ENCODE results near the gene CABP4. TPM values are rescaled to one million over a fixed set of nuclear protein-coding genes. Genes with fewer than 3 reads are reported as not detected.

Gene CABP4
- total and polyA plus RNA-seq, 2 donors (not counting 1 experiment from before 2014, with no cell fraction given) = 3.2 to 5.2 TPM

DNA sequence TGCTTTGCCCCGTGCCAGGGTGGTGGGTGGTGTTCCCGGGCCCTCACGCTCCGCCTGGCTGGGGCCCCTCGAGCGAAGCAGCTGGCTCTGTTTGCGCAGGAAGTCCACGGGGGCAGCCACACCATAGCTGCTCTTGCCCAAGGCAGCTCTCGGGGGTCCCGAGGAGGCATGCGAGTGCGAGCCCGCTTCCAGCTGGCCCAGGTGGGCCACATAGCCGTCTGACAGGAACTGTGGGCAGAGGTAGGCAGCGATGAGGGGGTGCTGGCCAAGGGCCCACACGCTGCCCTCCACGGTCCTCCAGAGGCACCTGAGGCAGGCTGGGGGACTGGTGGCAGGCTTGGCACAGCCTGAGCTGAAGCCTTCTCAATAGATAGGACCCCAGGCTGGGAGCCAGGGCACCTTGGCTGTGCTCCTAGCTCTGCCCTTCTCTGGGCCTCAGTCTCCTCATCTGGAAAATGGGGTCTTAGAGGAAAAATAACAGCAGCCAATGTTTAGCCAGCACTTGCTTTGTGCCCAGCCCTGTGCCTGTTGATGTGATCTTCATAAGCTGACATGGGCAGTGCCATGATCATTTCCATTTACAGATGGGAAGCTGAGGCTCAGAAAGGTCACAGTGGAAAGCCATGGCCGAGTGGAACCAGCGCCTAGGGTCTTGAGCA is 37.0 kb downstream of the CABP4 start:
- Mint-ChIP-seq H3K4me3 (no peak overlapping the region), H3K27me3 (no peaks in the 10 kb centered on the region), H3K9me3 (ENCODE audit: insufficient read depth) (no peaks in the 10 kb centered on the region), H3K27ac (no peak overlapping the region), H3K4me1 (peaks cover 12% of the 10 kb centered on the region)
- DNase-seq (no peak), ATAC-seq (ENCODE audit: low read depth) (no peak)
- Histone ChIP-seq H4K20me1 (ENCODE audit: control insufficient read depth, insufficient read depth, low read length, poor library complexity, severe bottlenecking) (peaks cover 65% of the 10 kb centered on the region), H2AFZ (ENCODE audit: insufficient read depth, low read depth, low read length, poor library complexity, severe bottlenecking) (no peak overlapping the region), H3K27me3 (replicated peaks in 1 of 4; ENCODE audit: control extremely low read depth in 1 of 4, control insufficient read depth in 3 of 4, insufficient read depth in 4 of 4, low read length in 3 of 4) (no peaks in the 10 kb centered on the region), H3K36me3 (replicated peaks in 1 of 2; ENCODE audit: control extremely low read depth in 1 of 2, control insufficient read depth in 1 of 2, extremely low read depth in 1 of 2, insufficient read depth in 2 of 2, low read length in 1 of 2) (peaks cover 0 to 85% of the 10 kb centered on the region in 2 experiments), H3K79me2 (ENCODE audit: control insufficient read depth, insufficient read depth, low read length) (peaks cover 34% of the 10 kb centered on the region), H3K9ac (ENCODE audit: low read length) (no peak overlapping the region), H3K4me2 (replicated peaks; ENCODE audit: low read depth, low read length, poor library complexity, severe bottlenecking) (no peak overlapping the region), H3K27ac (ENCODE audit: low read length in 2 of 2) (no peak overlapping the region), H3K9me3 (ENCODE audit: control extremely low read depth in 1 of 3, control insufficient read depth in 2 of 3, insufficient read depth in 1 of 3, low read length in 2 of 3) (no peaks in the 10 kb centered on the region), H3K4me3 (ENCODE audit: control extremely low read depth in 1 of 5, extremely low read depth in 1 of 5, insufficient read depth in 1 of 5, low read depth in 2 of 5, low read length in 4 of 5) (no peak overlapping the region), H3K4me1 (ENCODE audit: control insufficient read depth in 2 of 2, insufficient read depth in 2 of 2, low read length in 2 of 2) (peaks cover 0 to 11% of the 10 kb centered on the region in 2 donors)
- ChIA-PET CTCF (interaction anchor here (0.7 to 0.9 kb wide), 2 partner anchors 101 to 103 kb away, joined by 3 read pairs; partner anchors contain the start of gene RAD9A), POLR2A (interaction anchor here (0.6 to 1.0 kb wide), 2 partner anchors 91 to 141 kb away, joined by 3 read pairs; partner anchors contain the start of gene PPP1CA)
- TF ChIP-seq, protein P1, sequence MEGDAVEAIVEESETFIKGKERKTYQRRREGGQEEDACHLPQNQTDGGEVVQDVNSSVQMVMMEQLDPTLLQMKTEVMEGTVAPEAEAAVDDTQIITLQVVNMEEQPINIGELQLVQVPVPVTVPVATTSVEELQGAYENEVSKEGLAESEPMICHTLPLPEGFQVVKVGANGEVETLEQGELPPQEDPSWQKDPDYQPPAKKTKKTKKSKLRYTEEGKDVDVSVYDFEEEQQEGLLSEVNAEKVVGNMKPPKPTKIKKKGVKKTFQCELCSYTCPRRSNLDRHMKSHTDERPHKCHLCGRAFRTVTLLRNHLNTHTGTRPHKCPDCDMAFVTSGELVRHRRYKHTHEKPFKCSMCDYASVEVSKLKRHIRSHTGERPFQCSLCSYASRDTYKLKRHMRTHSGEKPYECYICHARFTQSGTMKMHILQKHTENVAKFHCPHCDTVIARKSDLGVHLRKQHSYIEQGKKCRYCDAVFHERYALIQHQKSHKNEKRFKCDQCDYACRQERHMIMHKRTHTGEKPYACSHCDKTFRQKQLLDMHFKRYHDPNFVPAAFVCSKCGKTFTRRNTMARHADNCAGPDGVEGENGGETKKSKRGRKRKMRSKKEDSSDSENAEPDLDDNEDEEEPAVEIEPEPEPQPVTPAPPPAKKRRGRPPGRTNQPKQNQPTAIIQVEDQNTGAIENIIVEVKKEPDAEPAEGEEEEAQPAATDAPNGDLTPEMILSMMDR (IDR thresholded peaks at IDR 0.05) = no peak
- TF ChIP-seq EZH2 (IDR thresholded peaks at IDR 0.05; ENCODE audit: borderline replicate concordance, insufficient read depth, low read depth, low read length, poor library complexity, severe bottlenecking) = no peak
- 93% methylated on average over 19 of the region's 19 CpGs for WGBS (ENCODE audit: insufficient coverage)
- intact Hi-C loops (cut with micrococcal nuclease) = no loop called here

Measured in B cell (primary cell).